HepG2 (cell line): ENCODE results near the gene DNMT3A. TPM values are rescaled to one million over a fixed set of nuclear protein-coding genes. Genes with fewer than 3 reads are reported as not detected.

ENCODE experiments used
- ARID4A ChIP-seq: sonication (generic); formaldehyde crosslinking; IDR thresholded peaks from 2 replicates; pipeline ENCODE4 v1.5.0; 2020; ENCODE audit warnings: mild to moderate bottlenecking, missing genetic modification reagents, borderline replicate concordance
- CREM ChIP-seq, 2 experiments: sonication (generic) in 1 of 2; formaldehyde crosslinking in 1 of 2; IDR thresholded peaks; 2 replicates each; pipeline versions ENCODE4 v1.4.0 to v1.6.1; 2016 to 2020; ENCODE audit warnings: antibody characterized with exemption in 1 of 2, mild to moderate bottlenecking in 1 of 2, missing genetic modification reagents in 1 of 2
- DMTF1 ChIP-seq: sonication (generic); formaldehyde crosslinking; IDR thresholded peaks from 2 replicates; pipeline ENCODE4 v1.4.0; 2020; ENCODE audit warnings: mild to moderate bottlenecking, missing genetic modification reagents
- E2F5 ChIP-seq: sonication (generic); formaldehyde crosslinking; conservative IDR thresholded peaks from 2 replicates; pipeline ENCODE4 v1.4.0; 2020; ENCODE audit warnings: missing genetic modification reagents
- MED13 ChIP-seq: sonication (generic); formaldehyde crosslinking; IDR thresholded peaks from 2 replicates; pipeline ENCODE4 v1.5.0; 2020; ENCODE audit warnings: missing genetic modification reagents
- NR1H2 ChIP-seq: sonication (generic); formaldehyde crosslinking; IDR thresholded peaks from 2 replicates; pipeline ENCODE4 v1.8.1; 2022; ENCODE audit warnings: low read depth, missing genetic modification reagents, borderline replicate concordance
- PREB ChIP-seq: sonication (generic); formaldehyde crosslinking; IDR thresholded peaks from 2 replicates; pipeline ENCODE4 v1.4.0; 2020; ENCODE audit warnings: missing genetic modification reagents
- SATB2 ChIP-seq: sonication (generic); formaldehyde crosslinking; IDR thresholded peaks from 2 replicates; pipeline ENCODE4 v1.5.0; 2020; ENCODE audit warnings: missing genetic modification reagents
- YEATS4 ChIP-seq: sonication (generic); formaldehyde crosslinking; IDR thresholded peaks from 2 replicates; pipeline ENCODE4 v1.4.0; 2020; ENCODE audit warnings: missing genetic modification reagents, borderline replicate concordance
- ZBTB43 ChIP-seq: sonication (generic); formaldehyde crosslinking; conservative IDR thresholded peaks from 2 replicates; pipeline ENCODE4 v1.4.0; 2020; ENCODE audit warnings: missing genetic modification reagents
- ZFP91 ChIP-seq: sonication (generic); formaldehyde crosslinking; IDR thresholded peaks from 2 replicates; pipeline ENCODE4 v1.9.0; 2022; ENCODE audit warnings: missing genetic modification reagents, mild to moderate bottlenecking, borderline replicate concordance
- ZNF484 ChIP-seq: sonication (generic); formaldehyde crosslinking; IDR thresholded peaks from 2 replicates; pipeline ENCODE4 v1.5.1; 2020; ENCODE audit warnings: mild to moderate bottlenecking, low read depth, missing genetic modification reagents, borderline replicate concordance
- ZNF704 ChIP-seq: sonication (generic); formaldehyde crosslinking; IDR thresholded peaks from 2 replicates; pipeline ENCODE4 v1.8.1; 2023; ENCODE audit warnings: mild to moderate bottlenecking, inconsistent platforms, moderate library complexity, missing genetic modification reagents, borderline replicate concordance
- ZNF75D ChIP-seq: sonication (generic); formaldehyde crosslinking; IDR thresholded peaks from 2 replicates; pipeline ENCODE4 v1.8.1; 2023; ENCODE audit warnings: missing genetic modification reagents, mild to moderate bottlenecking, borderline replicate concordance
- ZNF776 ChIP-seq: sonication (generic); formaldehyde crosslinking; IDR thresholded peaks from 2 replicates; pipeline ENCODE4 v1.4.0; 2020; ENCODE audit warnings: mild to moderate bottlenecking, missing genetic modification reagents
- polyA plus RNA-seq, 8 experiments: library from polyadenylated mRNA; depleted of rRNA in 3 of 8; stranded (reverse) in 7 of 8; unstranded in 1 of 8; fragments of >200 nt; fragmentation: Illumina TruSeq in 4 of 8; extraction: Trizol in 4 of 8; gene quantifications; 2 replicates each; pipeline versions ENCODE4 v1.2.1 to v1.2.3, GENCODE V29; 2011 to 2016; ENCODE audit warnings: low read depth in 4 of 8, missing spikeins in 1 of 8, mixed read lengths in 1 of 8; ENCODE audit not compliant: insufficient read depth in 1 of 8
- total RNA-seq, 5 experiments: library from RNA; depleted of rRNA; stranded (reverse); fragments of >200 nt; fragmentation: Illumina TruSeq; extraction: Trizol; gene quantifications; 2 replicates each; pipeline ENCODE4 v1.2.3, GENCODE V29; 2016; ENCODE audit warnings: low read depth in 1 of 5

Gene DNMT3A
- total and polyA plus RNA-seq, 2 of the 13 experiments (the other 11 are each of a cell fraction or from before 2014, with no cell fraction given), result 14.7 to 29.1 TPM

- TF ChIP-seq ARID4A (CRISPR knock-in tag) (peak; percentile 63; the same call in 1 of the 2 replicates), CREM (IDR thresholded peaks at IDR 0.05) (peak; percentile 29), CREM (CRISPR knock-in tag; IDR thresholded peaks at IDR 0.05) (no peak), DMTF1 (CRISPR knock-in tag) (no peak), E2F5 (CRISPR knock-in tag) (no peak), MED13 (no peak), ZBTB43 (0 out of 2 replicates have a peak, but pooled peaks have one; percentile 15), SATB2 (CRISPR knock-in tag) (0 out of 2 replicates have a peak, but pooled peaks have one; percentile 77), NR1H2 (no peak), YEATS4 (peak; percentile 42; the same call in 1 of the 2 replicates), PREB (no peak), ZNF704 (CRISPR knock-in tag) (peak; percentile 85; the same call in 1 of the 2 replicates), ZNF484 (CRISPR knock-in tag) (no peak), ZFP91 (CRISPR knock-in tag) (peak; percentile 63; the same call in 1 of the 2 replicates), ZNF776 (CRISPR knock-in tag) (no peak), ZNF75D (CRISPR knock-in tag) (no peak)
These were observed 20.3 kb upstream of the DNMT3A start (continued) for GRCh38 chr2:25362049-25362433.
